GM18498 (cell line): ENCODE measurements around the gene ABHD4.
A peak's percentile ranks its signal among the peaks of the same experiment; 100 is the strongest.
"Not testable (repeated sequence)": the region's sequence is repeated elsewhere in the genome, so short reads cannot be mapped to it uniquely, and the experiment has no call there.

Source experiments
- ATAC-seq: cut with Tn5 transposase; IDR thresholded peaks from one replicate; pipeline ENCODE4 v1.9.1; 2021; ENCODE audit warnings: mild to moderate bottlenecking, moderate library complexity; ENCODE audit not compliant: unreplicated experiment

Gene ABHD4

GRCh38 chr14:22598099-22598895 is at the start of gene ABHD4:
TSS of gene ABHD4 (plus strand) at chr14:22598300. CDS start at chr14:22598307, 7 bp downstream.
- peak; percentile 78 for ATAC-seq

DNA sequence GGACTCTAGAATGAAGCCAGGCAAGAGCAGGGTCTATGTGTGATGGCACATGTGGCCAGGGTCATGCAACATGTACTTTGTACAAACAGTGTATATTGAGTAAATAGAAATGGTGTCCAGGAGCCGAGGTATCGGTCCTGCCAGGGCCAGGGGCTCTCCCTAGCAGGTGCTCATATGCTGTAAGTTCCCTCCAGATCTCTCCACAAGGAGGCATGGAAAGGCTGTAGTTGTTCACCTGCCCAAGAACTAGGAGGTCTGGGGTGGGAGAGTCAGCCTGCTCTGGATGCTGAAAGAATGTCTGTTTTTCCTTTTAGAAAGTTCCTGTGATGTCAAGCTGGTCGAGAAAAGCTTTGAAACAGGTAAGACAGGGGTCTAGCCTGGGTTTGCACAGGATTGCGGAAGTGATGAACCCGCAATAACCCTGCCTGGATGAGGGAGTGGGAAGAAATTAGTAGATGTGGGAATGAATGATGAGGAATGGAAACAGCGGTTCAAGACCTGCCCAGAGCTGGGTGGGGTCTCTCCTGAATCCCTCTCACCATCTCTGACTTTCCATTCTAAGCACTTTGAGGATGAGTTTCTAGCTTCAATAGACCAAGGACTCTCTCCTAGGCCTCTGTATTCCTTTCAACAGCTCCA is 48.7 kb upstream of the ABHD4 start:
- ATAC-seq = no peak

- ATAC-seq = peak; percentile 57
Measured at GRCh38 chr14:22549981-22550673, 48.0 kb upstream of the ABHD4 start.

GRCh38 chr14:22551605-22551997 is 46.5 kb upstream of the ABHD4 start:
- ATAC-seq = no peak

GRCh38 chr14:22552001-22552826 is 45.9 kb upstream of the ABHD4 start:
- ATAC-seq = no peak

DNA sequence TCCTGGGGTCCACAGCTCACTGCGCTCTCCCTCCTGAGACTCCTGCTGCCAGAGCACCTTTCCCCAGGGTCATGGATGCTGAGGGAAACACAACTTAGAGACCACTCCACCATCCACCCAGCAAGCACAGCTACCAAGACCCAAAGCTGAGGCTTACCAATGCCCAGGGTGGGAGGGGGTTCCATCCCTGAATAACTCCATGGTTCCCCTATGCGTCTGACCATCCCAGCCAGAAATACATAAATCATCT is 45.3 kb upstream of the ABHD4 start:
- ATAC-seq = no peak

- ATAC-seq = no peak
Measured at GRCh38 chr14:22553445-22553844, 44.7 kb upstream of the ABHD4 start.

DNA sequence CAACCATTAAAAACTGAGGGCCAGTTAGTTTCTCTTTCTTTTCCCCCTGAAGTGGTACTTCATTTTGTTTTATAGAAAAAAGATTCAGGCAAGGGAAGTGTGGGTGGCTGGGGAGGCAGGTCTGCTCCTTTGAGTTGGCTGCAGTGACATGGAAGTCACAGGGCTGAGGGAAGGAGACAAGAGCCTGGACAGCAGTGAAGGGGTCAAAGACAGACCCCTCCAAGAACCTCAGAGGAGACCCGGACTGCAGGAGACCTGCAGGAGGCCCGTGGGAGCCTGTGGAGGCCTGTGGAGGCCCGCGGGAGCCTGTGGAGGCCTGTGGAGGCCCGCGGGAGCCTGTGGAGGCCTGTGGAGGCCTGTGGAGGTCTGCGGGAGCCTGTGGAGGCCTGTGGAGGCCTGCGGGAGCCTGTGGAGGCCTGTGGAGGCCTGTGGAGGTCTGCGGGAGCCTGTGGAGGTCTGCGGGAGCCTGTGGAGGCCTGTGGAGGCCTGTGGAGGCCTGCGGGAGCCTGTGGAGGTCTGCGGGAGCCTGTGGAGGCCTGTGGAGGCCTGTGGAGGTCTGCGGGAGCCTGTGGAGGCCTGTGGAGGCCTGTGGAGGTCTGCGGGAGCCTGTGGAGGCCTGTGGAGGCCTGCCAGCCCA is 44.1 kb upstream of the ABHD4 start:
- not testable (repeated sequence) for ATAC-seq

GRCh38 chr14:22554498-22555383 is 43.4 kb upstream of the ABHD4 start:
- ATAC-seq = no peak

- ATAC-seq = no peak
Measured at GRCh38 chr14:22555384-22556011, 42.6 kb upstream of the ABHD4 start.

DNA sequence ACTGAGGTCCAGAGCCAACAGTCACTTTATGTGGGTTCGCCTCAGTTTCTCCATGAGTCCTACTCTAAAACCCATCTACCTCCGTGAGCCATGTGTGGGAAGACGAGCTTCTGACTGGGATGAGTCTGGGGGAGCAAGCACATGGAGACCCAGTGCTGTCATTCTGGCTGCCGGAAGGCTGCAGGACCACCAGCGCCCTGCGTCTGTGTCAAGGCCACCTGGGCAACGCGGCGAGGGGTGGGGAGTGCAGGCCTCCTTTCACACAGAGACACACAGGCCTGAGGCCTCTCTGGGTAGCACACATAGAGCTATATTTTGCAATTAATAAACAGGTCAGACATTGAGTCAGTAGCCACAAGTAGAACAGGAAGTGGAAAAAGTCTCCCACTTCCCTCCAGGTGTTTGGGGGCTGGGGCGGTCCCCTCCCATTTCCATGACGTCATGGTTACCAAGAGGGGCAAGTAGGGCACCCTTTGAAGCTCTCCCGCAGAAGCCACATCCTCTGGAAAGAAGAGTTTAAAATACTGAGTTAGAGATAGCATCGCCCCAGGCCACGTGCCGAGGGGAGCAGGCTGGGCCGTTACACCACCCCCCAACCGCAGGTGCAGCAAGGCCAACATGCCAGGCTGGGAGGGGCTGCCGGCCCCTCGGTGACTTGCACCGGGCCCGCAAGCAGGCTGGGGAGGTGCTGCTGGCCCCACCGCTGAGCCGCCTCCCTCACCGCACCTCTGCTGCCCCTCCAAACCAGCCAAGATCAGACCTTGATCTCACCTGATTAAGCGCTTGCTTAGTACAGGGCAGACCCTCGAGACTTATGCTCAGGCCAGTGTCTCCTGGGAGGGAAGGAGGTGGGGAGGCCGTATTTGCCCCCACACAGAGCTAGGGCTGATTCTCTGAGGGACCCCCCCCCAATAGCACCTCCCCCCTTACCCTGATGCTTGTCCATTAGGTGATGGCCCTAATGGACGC is 41.8 kb upstream of the ABHD4 start:
- peak; percentile 72 for ATAC-seq

DNA sequence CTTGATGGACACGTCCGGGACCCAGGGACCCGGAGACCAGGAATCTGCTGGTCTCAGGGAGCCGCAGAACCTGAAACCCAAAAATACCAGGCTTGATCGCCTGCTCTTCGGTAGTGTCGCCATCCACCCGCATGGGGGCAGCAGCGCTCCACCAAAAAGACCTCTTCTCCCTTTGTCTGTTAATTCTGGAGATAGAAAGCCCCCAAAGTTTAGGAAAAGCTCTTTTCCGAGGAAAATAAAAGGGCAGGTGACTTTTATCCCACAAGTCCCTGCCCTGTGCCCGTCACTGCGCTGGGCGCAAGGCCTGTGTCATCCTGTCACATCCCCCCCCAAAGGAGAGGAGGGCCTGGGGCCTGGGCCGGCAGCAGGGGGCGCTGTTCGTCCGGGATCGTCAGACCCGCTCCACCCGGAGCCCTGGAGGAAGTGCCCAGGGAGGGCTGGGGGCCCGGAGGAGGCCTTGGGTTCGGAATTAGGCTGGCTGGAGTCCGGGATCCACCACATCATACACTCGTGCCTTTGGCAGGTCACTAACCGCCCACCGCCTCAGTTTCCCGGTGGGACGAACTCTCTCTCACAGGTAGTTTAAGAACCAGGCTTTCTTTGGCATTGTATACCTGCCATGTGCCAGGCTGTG is 41.0 kb upstream of the ABHD4 start:
- ATAC-seq = peak; percentile 32

DNA sequence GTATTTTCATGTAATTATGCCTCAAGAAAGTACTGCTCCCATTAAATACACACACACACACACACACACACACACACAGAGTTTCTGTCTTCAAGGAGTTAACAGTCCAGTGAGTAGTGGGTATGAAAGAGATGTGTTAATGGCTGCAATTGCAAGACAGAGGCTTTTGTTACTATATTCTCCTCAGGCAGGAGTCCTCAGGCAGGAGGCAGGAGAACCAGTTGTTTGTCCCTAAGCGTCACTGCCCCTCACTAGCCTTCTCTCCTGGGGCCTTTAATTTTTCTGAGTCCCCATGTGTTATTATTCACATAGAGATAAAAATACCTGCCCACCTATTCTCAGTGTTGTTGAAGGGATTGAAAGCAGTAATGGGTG is 40.3 kb upstream of the ABHD4 start:
- ATAC-seq = no peak

DNA sequence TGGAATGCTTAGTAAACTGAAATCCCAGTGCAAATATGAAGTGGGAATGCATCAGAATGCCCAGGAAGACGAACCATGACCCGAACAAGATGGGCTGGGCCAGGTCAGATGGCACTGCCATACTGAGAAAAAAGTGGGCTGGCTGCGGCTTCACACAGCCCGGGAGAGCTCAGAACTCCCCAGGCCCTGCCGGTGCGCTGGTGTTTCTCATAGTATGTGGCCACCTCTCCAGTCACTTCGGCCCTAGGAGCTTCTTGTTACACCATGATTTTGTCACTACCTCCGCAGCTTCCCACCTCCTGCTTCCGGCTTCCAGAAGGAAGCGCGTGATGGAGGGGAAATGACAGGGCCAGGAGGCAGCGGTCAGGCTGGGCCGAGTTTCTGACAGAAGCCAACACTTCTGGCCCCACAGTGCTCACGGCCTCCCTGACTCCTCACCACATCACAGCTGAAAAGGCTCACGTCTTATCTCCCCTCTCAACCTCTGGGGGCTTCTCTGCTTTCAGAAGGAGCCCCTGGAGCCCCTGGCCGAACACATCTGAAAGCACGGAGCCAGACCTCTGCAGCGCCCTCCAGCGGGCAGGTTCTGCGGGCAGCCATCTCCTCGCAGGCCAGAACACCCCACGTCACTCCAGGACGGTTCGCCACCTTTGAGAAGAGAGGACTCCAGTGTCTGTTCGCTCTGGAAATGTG is 39.7 kb upstream of the ABHD4 start:
- no peak for ATAC-seq

DNA sequence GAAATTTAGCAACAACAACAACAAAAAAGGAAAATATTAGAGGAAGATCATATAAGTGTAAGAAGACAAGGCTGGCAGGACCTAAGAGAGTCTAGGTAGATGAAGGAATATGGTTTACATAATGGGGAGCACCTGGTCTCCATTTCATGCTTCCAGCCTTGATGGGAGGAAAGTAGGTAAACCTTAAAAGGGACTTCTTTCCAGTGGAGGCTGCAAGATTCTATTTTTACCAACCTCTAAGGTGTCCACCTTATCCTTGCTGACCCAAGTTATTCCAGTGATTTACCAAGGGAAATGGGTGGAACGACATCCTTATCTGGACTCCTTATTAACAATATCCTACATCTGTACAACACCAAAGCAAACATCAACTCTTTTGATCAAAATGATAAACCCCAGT is 39.1 kb upstream of the ABHD4 start:
- no peak for ATAC-seq

DNA sequence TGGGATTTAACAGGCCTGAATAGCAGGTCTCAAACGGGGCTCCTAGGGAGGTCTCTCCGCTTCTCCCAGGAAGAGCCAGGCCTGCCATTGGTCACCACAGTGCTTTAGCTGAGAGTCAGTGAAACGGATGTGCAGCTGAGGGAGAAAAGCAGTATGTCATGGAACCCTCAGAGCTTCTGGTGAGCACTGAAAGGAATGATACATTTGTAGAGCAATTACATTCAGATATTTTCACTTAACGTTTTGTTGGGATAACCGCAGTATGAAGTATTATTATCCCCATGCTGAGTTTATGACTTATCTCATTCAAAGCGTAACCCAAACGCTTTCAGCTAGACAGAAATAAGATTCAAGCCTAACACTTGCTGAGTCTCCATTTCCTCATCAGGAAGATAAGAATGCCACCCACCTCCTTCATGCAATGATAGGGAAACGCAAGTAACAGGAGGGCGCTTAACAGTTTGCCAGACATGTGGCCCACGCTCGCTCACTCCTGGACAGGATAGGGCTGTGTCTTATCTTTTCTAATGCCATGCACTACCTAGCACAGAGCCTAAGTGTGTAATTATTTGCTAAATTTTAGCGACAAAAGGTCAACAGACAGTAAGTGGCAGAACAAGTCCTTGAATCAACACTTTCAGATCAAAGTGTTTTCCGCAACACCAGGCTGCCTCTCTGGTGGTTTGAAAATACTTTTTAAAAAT is 37.3 kb upstream of the ABHD4 start:
- ATAC-seq = no peak

- no peak for ATAC-seq
Measured at GRCh38 chr14:22561366-22561660, 36.8 kb upstream of the ABHD4 start.
